Stimulated activated CD8-positive, alpha-beta memory T cell treated with anti-CD3 and anti-CD28 coated beads, Interleukin-7, amount 100 ng/mL, for 48 hours (primary cell): ENCODE data around the gene GAS2L1.

Experiments used
- DNase-seq, 2 donors: peaks; one replicate each; pipeline ENCODE4 v3.0.0-alpha.2; 2020; ENCODE audit warnings: low read depth in 1 of 2; ENCODE audit errors: extremely low read depth in 1 of 2

Gene GAS2L1

GRCh38 chr22:29275167-29275566 lies 31.3 kb upstream of the GAS2L1 start:
- no peak for DNase-seq

GRCh38 chr22:29275819-29276565 lies 30.5 kb upstream of the GAS2L1 start:
- DNase-seq: no peak

- no peak for DNase-seq
These were observed 28.5 kb upstream of the GAS2L1 start for GRCh38 chr22:29277927-29278326.

- DNase-seq: no peak
These were observed 22.3 kb upstream of the GAS2L1 start for GRCh38 chr22:29284196-29284595.

- no peak for DNase-seq
These were observed 17.6 kb upstream of the GAS2L1 start for GRCh38 chr22:29288837-29289236.

GRCh38 chr22:29290061-29290460 lies 16.4 kb upstream of the GAS2L1 start:
- no peak for DNase-seq

GRCh38 chr22:29291215-29291614 lies 15.2 kb upstream of the GAS2L1 start:
- DNase-seq: no peak

GRCh38 chr22:29292379-29292778 lies 14.1 kb upstream of the GAS2L1 start:
- no peak for DNase-seq

GRCh38 chr22:29298641-29299040 lies 7.8 kb upstream of the GAS2L1 start:
- DNase-seq: no peak

- no peak for DNase-seq
These were observed 7.1 kb upstream of the GAS2L1 start for GRCh38 chr22:29299136-29299900.

- no peak for DNase-seq
These were observed 6.0 kb upstream of the GAS2L1 start for GRCh38 chr22:29300467-29300806.

GRCh38 chr22:29300807-29301601 lies 5.4 kb upstream of the GAS2L1 start:
- DNase-seq: no peak

- no peak for DNase-seq
These were observed 4.6 kb upstream of the GAS2L1 start for GRCh38 chr22:29301716-29302401.

- DNase-seq: no peak
These were observed 4.1 kb upstream of the GAS2L1 start for GRCh38 chr22:29302402-29302680.

GRCh38 chr22:29302681-29303465 lies 3.6 kb upstream of the GAS2L1 start:
- no peak for DNase-seq

GRCh38 chr22:29305836-29306174 lies 645 bp upstream of the GAS2L1 start:
- no peak for DNase-seq

GRCh38 chr22:29306835-29307595 lies 565 bp downstream of the GAS2L1 start:
- DNase-seq: no peak

- DNase-seq: no peak
These were observed 1.2 kb downstream of the GAS2L1 start for GRCh38 chr22:29307596-29308147.

GRCh38 chr22:29308148-29308790 lies 1.8 kb downstream of the GAS2L1 start:
- no peak for DNase-seq
